Thyroid gland (tissue), 4 donors: ENCODE data around the gene ABCF2. TPM values are rescaled to one million over a fixed set of nuclear protein-coding genes. Genes with fewer than 3 reads are reported as not detected.

Experiments
- DNase-seq, 2 donors: peaks; one replicate each; pipeline ENCODE4 v3.0.0-alpha.2; 2019
- H3K27ac ChIP-seq, 3 donors: fragments of 200-600 bp; sonication (generic); 1 replicate in 2 of 3; 2 replicates in 1 of 3; pipeline ENCODE4 v1.5.1; 2016 to 2019; ENCODE audit warnings: mild to moderate bottlenecking in 1 of 3, moderate library complexity in 1 of 3
- H3K27me3 ChIP-seq: fragments of 200-600 bp; sonication (generic); one replicate; pipeline ENCODE4 v1.5.1; 2019
- H3K36me3 ChIP-seq, 2 donors: fragments of 200-600 bp; sonication (generic); one replicate each; pipeline ENCODE4 v1.5.1; 2016 to 2019
- H3K4me1 ChIP-seq, 2 donors: fragments of 200-600 bp; sonication (generic); one replicate each; pipeline ENCODE4 v1.5.1; 2017 to 2019
- H3K4me3 ChIP-seq, 3 donors: fragments of 200-600 bp; sonication (generic); replicated peaks in 1 of 3; 1 replicate in 2 of 3; 2 replicates in 1 of 3; pipeline ENCODE4 v1.5.1; 2016; ENCODE audit warnings: mild to moderate bottlenecking in 1 of 3
- H3K9me3 ChIP-seq: fragments of 200-600 bp; sonication (generic); one replicate; pipeline ENCODE4 v1.5.1; 2017
- POLR2A ChIP-seq, 2 donors: fragments of 450-650 bp; IDR thresholded peaks; one replicate each; pipeline ENCODE4 v1.6.1; 2017; ENCODE audit warnings: antibody characterized with exemption in 2 of 2, mild to moderate bottlenecking in 2 of 2, moderate library complexity in 1 of 2
- whole genome bisulfite sequencing, 2 donors: methylation state at CpG; one replicate each; pipeline ENCODE4 v1.1.5; 2017; 5-methylcytosine and 5-hydroxymethylcytosine counted together
- intact Hi-C: fragments of 100-400 bp; cut with DNase I; formaldehyde crosslinking; loops from one replicate; pipeline ENCODE4 v1.15.1; 2023
- total RNA-seq, 4 donors: library from RNA; depleted of rRNA; stranded (reverse); fragments of >200 nt; gene quantifications; one replicate each; pipeline ENCODE4 v1.2.3, GENCODE V29; 2016
- TF ChIP-seq, protein P1 (sequence below), 6 experiments: fragments of 200-600 bp in 3 of 6; fragments of 450-650 bp in 3 of 6; sonication (generic) in 3 of 6; IDR thresholded peaks; one replicate each; pipeline ENCODE4 v1.5.1; 2016 to 2019; ENCODE audit warnings: antibody characterized with exemption in 6 of 6, mild to moderate bottlenecking in 2 of 6, inconsistent platforms in 1 of 6, moderate library complexity in 1 of 6

Gene ABCF2
- 10 to 100 TPM; 23.8 to 39.4 (median 34.1) TPM for total RNA-seq

DNA sequence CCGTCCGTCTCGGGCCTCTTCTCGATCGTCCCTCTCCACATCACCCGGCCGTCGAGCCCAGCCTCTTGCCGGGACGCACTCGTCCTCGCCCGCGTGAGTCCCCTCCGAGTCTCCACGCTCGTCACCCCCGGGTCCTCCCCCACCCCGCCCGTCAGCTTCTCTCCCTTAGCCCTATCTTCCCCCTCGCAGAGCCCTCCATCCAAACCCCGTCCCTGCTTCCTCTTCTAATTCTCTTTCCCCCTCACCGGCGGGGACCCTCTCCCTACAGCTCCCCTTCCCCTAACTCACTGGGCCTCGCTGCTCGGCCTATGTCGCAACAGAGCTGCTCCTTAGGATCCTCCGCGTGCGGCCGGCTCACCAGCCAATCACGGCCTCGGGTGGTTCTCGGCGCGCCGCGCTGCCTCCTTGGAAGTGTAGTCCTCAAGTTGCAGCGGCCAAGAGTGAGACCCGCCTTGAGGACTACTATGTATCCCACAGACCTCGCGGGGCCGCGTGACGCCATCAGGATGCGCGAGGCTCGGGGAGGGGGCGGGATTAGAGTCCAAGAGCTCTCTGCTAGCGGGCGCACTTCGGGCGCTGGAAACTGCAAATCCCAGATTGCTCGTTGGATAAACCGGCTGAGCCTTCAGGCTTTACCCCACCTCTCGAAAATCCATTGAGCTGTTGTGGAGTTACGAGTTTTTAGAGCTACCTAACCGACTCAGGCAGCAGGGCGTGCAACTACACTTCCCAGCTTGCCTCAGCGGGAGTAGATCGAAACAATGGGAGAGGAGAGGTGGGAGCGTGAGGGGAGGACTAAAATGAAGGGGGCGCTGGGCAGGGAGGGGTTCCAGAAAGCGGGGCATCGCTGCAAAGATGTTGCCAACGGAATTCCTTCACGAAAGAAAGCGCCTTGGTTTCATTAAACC lies at the start of gene ABCF2:
Gene ABCF2, minus strand, starts transcription at position 331 of the 908 bp plus-strand sequence. CDS start 747 bp downstream, outside the sequence.
- H3K4me3 ChIP-seq = peak within 1 kb of the TSS; percentile 69 to 92 (median 82)

DNA sequence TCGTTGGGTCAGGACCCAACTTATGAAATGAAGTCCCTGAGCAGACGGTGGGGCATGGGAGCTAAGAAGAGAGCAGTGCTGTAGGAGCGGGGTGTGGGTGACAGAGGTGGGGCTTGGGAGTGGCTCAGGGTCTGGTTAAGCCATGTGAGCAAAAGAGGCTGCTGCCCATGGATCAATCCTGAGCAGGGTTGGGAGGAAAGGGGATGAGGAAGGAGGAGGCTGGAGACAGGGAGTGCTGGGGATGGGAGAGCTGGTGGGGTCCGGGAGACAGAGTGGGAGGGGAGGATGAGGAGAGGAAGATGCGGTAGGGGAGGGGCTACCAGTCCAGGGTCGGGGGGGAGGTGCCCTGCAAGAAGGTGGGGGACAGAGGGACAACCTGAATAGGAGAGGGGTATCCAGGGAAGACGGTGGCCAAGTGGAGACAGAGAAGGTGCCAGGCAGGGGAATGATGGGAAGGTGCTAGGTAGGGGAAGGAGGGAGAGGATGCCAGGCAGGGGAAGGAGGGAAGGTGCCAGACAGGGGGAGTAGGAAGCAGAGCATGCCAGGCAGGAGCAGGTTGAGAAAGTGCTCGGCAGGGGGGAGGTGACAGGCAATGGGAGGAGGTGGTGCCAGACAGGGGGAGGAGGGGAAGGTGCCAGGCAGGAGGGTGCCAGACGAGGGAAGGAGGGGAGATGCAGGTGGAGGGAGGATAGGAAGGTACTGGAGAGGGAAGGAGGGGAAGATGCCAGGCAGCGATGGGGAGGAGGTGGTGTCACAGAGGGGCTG lies 49.0 kb upstream of the ABCF2 start:
- no peaks in the 10 kb centered on the region for H3K9me3 ChIP-seq
- peak; percentile 59 to 68 for DNase-seq
- H3K27ac ChIP-seq = no peak overlapping the region
- H3K4me3 ChIP-seq = peak overlapping the region in 1 of 3 donors; percentile 30
- TF ChIP-seq, protein P1, sequence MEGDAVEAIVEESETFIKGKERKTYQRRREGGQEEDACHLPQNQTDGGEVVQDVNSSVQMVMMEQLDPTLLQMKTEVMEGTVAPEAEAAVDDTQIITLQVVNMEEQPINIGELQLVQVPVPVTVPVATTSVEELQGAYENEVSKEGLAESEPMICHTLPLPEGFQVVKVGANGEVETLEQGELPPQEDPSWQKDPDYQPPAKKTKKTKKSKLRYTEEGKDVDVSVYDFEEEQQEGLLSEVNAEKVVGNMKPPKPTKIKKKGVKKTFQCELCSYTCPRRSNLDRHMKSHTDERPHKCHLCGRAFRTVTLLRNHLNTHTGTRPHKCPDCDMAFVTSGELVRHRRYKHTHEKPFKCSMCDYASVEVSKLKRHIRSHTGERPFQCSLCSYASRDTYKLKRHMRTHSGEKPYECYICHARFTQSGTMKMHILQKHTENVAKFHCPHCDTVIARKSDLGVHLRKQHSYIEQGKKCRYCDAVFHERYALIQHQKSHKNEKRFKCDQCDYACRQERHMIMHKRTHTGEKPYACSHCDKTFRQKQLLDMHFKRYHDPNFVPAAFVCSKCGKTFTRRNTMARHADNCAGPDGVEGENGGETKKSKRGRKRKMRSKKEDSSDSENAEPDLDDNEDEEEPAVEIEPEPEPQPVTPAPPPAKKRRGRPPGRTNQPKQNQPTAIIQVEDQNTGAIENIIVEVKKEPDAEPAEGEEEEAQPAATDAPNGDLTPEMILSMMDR (IDR thresholded peaks at IDR 0.05) = no peak
- no peaks in the 10 kb centered on the region for H3K27me3 ChIP-seq
- WGBS, 2 donors = 21 to 22% methylated on average over 10 of the region's 10 CpGs
- H3K36me3 ChIP-seq = no peaks in the 10 kb centered on the region
- intact Hi-C loops = no loop called here
- peaks cover 6 to 27% of the 10 kb centered on the region in 2 donors for H3K4me1 ChIP-seq

More for the DNA sequence above, at the start of gene ABCF2:
- intact Hi-C loops = no loop called here
- DNase-seq = peak; percentile 100
- H3K27me3 ChIP-seq = no peaks in the 10 kb centered on the region
- TF ChIP-seq, protein P1 (IDR thresholded peaks at IDR 0.05) = no peak
- peak in 1 of 2 donors; percentile 79 for TF ChIP-seq POLR2A (IDR thresholded peaks at IDR 0.05)
- peak within 1 kb of the TSS; percentile 60 to 65 (median 65) for H3K27ac ChIP-seq
- H3K9me3 ChIP-seq = no peaks in the 10 kb centered on the region
- 1% methylated on average over 63 to 67 of the region's 68 CpGs for WGBS, 2 donors
- peaks cover 13 to 23% of the 10 kb centered on the region in 2 donors for H3K4me1 ChIP-seq
- H3K36me3 ChIP-seq = peaks cover 15 to 25% of the 10 kb centered on the region in 2 donors

DNA sequence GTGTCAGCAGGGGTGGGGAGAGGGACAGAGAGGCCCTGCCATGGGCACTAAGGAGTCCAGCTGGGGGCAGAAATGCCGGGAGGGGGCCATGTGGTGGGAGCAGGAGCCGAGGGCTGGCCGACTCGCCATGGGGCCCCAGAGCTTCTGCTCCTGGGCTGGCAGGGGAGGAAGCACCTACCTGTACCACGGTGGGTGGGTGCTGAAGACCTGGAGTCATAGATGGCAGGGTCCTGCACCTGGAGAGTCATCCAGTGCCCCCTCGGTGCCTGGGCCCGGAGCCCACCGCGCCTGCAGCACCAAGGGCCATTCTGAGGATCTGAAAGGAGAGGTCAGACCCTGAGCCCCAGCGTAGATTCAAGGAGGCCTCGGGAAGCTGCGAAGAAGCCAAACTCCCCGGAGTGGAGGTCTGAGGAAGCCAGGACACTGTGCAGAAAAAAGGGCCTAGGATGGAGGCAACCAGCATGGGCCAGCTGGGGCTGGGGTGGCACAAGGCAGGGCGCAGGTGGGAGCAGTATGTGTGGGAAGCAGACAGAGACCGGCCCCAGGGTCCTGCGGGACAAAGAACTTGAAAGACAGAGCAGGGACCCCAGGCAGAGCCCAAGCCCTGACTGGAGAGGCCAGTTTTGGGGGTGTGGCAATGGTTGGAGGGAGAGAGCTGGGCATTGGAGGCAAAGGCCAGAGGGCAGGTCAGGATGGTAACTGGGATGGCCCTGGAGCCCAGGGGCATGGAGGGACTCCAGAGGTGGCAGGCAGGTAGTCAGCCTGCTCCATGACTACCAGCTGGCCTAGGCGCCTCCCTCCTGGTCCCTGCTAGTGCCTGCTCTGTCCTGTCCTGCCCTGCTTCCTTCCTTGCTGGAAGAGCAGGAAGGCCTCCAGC lies 48.2 kb upstream of the ABCF2 start:
- 85 to 91% methylated on average over 16 to 17 of the region's 17 CpGs for WGBS, 2 donors
- H3K4me3 ChIP-seq = no peak overlapping the region
- no peaks in the 10 kb centered on the region for H3K27me3 ChIP-seq
- no peaks in the 10 kb centered on the region for H3K9me3 ChIP-seq
- intact Hi-C loops = no loop called here
- TF ChIP-seq, protein P1 (IDR thresholded peaks at IDR 0.05) = no peak
- TF ChIP-seq POLR2A (IDR thresholded peaks at IDR 0.05) = no peak
- no peak overlapping the region for H3K27ac ChIP-seq
- no peaks in the 10 kb centered on the region for H3K36me3 ChIP-seq
- no peak for DNase-seq
- H3K4me1 ChIP-seq = peaks cover 6 to 27% of the 10 kb centered on the region in 2 donors

DNA sequence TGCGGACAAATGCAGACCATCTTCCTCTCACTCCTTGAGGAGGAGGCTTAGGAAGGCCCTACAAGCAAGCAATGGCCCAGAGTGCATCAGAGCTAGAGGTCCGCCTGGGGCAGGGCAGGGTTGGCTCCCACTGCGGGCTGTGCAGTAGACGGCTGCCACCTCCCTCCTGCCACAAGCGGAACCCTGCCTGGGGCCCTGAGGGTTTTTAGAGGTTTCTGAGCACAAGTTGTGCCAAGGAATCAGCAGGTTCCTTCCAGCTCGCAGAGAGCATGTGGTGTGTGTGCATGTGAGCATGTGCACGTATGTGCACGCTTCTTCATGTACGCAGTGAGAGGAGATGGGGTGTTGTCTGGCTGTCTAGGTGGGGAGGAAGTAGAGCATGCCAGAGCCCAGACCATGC lies 47.4 kb upstream of the ABCF2 start:
- H3K27ac ChIP-seq = no peak overlapping the region

More for the DNA sequence above, 47.4 kb upstream of the ABCF2 start:
- Histone ChIP-seq H3K4me3 (no peak overlapping the region), H3K9me3 (no peaks in the 10 kb centered on the region), H3K4me1 (peaks cover 6 to 27% of the 10 kb centered on the region in 2 donors), H3K27me3 (no peaks in the 10 kb centered on the region), H3K36me3 (no peaks in the 10 kb centered on the region)
- WGBS, 2 donors = 92 to 97% methylated on average over 5 to 8 of the region's 9 CpGs
- intact Hi-C loops = no loop called here
- no peak for DNase-seq
- no peak for TF ChIP-seq POLR2A (IDR thresholded peaks at IDR 0.05)
- TF ChIP-seq, protein P1 (IDR thresholded peaks at IDR 0.05) = no peak
